Liver (tissue), 9 donors: Measurements from ENCODE around the gene BNC2. TPM values are rescaled to one million over a fixed set of nuclear protein-coding genes. Genes with fewer than 3 reads are reported as not detected.

Experiments used
- DNase-seq: peaks from one replicate; pipeline ENCODE4 v3.0.0-alpha.2; 2017; ENCODE audit warnings: low spot score
- H3K27ac ChIP-seq, 2 donors: one replicate each; pipeline ENCODE4 v1.7.0; 2013; ENCODE audit warnings: inconsistent platforms in 2 of 2, low read length in 2 of 2, control low read depth in 1 of 2, low read depth in 1 of 2, mild to moderate bottlenecking in 1 of 2
- H3K27me3 ChIP-seq, 4 donors: one replicate each; pipeline versions ENCODE4 v1.6.1 to v1.7.0; 2013; ENCODE audit warnings: low read length in 3 of 4, inconsistent platforms in 1 of 4, mild to moderate bottlenecking in 1 of 4, moderate library complexity in 1 of 4; ENCODE audit not compliant: control insufficient read depth in 4 of 4, insufficient read depth in 4 of 4
- H3K36me3 ChIP-seq, 4 donors: one replicate each; pipeline versions ENCODE4 v1.6.1 to v1.7.0; 2013; ENCODE audit warnings: low read length in 3 of 4, mild to moderate bottlenecking in 3 of 4, low read depth in 1 of 4, moderate library complexity in 1 of 4; ENCODE audit not compliant: control insufficient read depth in 4 of 4, insufficient read depth in 3 of 4
- H3K4me1 ChIP-seq, 4 donors: one replicate each; pipeline versions ENCODE4 v1.6.1 to v1.7.0; 2013; ENCODE audit warnings: low read length in 3 of 4, mild to moderate bottlenecking in 3 of 4, moderate library complexity in 1 of 4; ENCODE audit not compliant: control insufficient read depth in 4 of 4, insufficient read depth in 4 of 4
- H3K4me3 ChIP-seq, 3 donors: one replicate each; pipeline versions ENCODE4 v1.6.1 to v1.7.0; 2013; ENCODE audit warnings: low read length in 3 of 3, control low read depth in 1 of 3, low read depth in 1 of 3, mild to moderate bottlenecking in 1 of 3
- H3K9ac ChIP-seq, 2 donors: one replicate each; pipeline ENCODE4 v1.7.0; 2013; ENCODE audit warnings: low read length in 2 of 2, mild to moderate bottlenecking in 2 of 2, moderate library complexity in 2 of 2, control low read depth in 1 of 2, low read depth in 1 of 2
- H3K9me3 ChIP-seq, 4 donors: one replicate each; pipeline versions ENCODE4 v1.6.1 to v1.7.0; 2013; ENCODE audit warnings: low read length in 3 of 4; ENCODE audit not compliant: control insufficient read depth in 4 of 4
- CTCF ChIP-seq: fragments of 150-350 bp; IDR thresholded peaks from 2 replicates; pipeline ENCODE4 v1.5.1; 2017; ENCODE audit warnings: improper control_type of control experiment, low read depth, low read length; ENCODE audit not compliant: missing input control
- EGR1 ChIP-seq, 2 donors: IDR thresholded peaks; 2 replicates each; pipeline ENCODE4 v1.6.1; 2016 to 2018; ENCODE audit warnings: antibody characterized with exemption in 2 of 2, low read depth in 2 of 2
- FOXA1 ChIP-seq: IDR thresholded peaks from 2 replicates; pipeline ENCODE4 v1.6.1; 2016; ENCODE audit warnings: antibody characterized with exemption
- FOXA2 ChIP-seq: IDR thresholded peaks from 2 replicates; pipeline ENCODE4 v1.6.1; 2016; ENCODE audit warnings: antibody characterized with exemption
- HNF4A ChIP-seq, 2 donors: conservative IDR thresholded peaks; 2 replicates each; pipeline ENCODE4 v1.6.1; 2016; ENCODE audit warnings: antibody characterized with exemption in 2 of 2, mild to moderate bottlenecking in 2 of 2
- HNF4G ChIP-seq: IDR thresholded peaks from 2 replicates; pipeline ENCODE4 v1.6.1; 2016; ENCODE audit warnings: antibody characterized with exemption
- JUND ChIP-seq, 2 donors: IDR thresholded peaks; 2 replicates each; pipeline ENCODE4 v1.6.1; 2016; ENCODE audit warnings: antibody characterized with exemption in 2 of 2
- MAX ChIP-seq: IDR thresholded peaks from 2 replicates; pipeline ENCODE4 v1.6.1; 2016; ENCODE audit warnings: antibody characterized with exemption
- NR2F2 ChIP-seq: IDR thresholded peaks from 2 replicates; pipeline ENCODE4 v1.6.1; 2016; ENCODE audit warnings: antibody characterized with exemption
- RAD21 ChIP-seq, 2 donors: IDR thresholded peaks; 2 replicates each; pipeline ENCODE4 v1.6.1; 2016; ENCODE audit warnings: antibody characterized with exemption in 2 of 2, mild to moderate bottlenecking in 2 of 2
- RXRA ChIP-seq, 2 donors: IDR thresholded peaks; 2 replicates each; pipeline ENCODE4 v1.6.1; 2017 to 2018; ENCODE audit warnings: antibody characterized with exemption in 2 of 2, mild to moderate bottlenecking in 1 of 2
- TAF1 ChIP-seq: conservative IDR thresholded peaks from 2 replicates; pipeline ENCODE4 v1.6.1; 2016; ENCODE audit warnings: antibody characterized with exemption, mild to moderate bottlenecking
- YY1 ChIP-seq: IDR thresholded peaks from 2 replicates; pipeline ENCODE4 v1.6.1; 2016; ENCODE audit warnings: antibody characterized with exemption, mild to moderate bottlenecking
- WGBS: extraction: QIAGEN DNeasy Blood & Tissue Kit; methylation state at CpG from one replicate; pipeline ENCODE4 v1.1.7; 2013; 5-methylcytosine and 5-hydroxymethylcytosine counted together
- polyA plus RNA-seq, 2 donors: library from polyadenylated mRNA; stranded (reverse) in 1 of 2; unstranded in 1 of 2; fragments of 200-250 nt in 1 of 2; fragments of >200 nt in 1 of 2; fragmentation: Nextera tagmentation in 1 of 2; extraction: Ambion mirVana in 1 of 2; gene quantifications; one replicate each; pipeline versions ENCODE4 v1.2.1 to v1.2.3, GENCODE V29; 2013 to 2015
- total RNA-seq, 2 donors: library from RNA; depleted of rRNA; stranded (reverse); fragments of >200 nt; gene quantifications; one replicate each; pipeline ENCODE4 v1.2.3, GENCODE V29; 2014
- TF ChIP-seq, protein P1 (sequence below): IDR thresholded peaks from 2 replicates; pipeline ENCODE4 v1.6.1; 2016; ENCODE audit warnings: antibody characterized with exemption
- TF ChIP-seq, protein P2 (sequence below): IDR thresholded peaks from 2 replicates; pipeline ENCODE4 v1.6.1; 2016; ENCODE audit warnings: antibody characterized with exemption, mild to moderate bottlenecking
- donor health status: healthy.
- donor health status: healthy.
- donor health status: healthy.
- donor health status: healthy.
- donor health status: healthy.

BNC2 gene
- total and polyA plus RNA-seq, 4 donors: 0.07 to 0.67 (median 0.08) TPM

GRCh38 chr9:16693616-16694015 is 176.9 kb downstream of the BNC2 start:
- TF ChIP-seq, protein P1, sequence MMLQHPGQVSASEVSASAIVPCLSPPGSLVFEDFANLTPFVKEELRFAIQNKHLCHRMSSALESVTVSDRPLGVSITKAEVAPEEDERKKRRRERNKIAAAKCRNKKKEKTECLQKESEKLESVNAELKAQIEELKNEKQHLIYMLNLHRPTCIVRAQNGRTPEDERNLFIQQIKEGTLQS: no peak
- no peak for TF ChIP-seq FOXA1
- TF ChIP-seq HNF4A (conservative IDR thresholded peaks at IDR 0.05): no peak
- TF ChIP-seq, protein P2, sequence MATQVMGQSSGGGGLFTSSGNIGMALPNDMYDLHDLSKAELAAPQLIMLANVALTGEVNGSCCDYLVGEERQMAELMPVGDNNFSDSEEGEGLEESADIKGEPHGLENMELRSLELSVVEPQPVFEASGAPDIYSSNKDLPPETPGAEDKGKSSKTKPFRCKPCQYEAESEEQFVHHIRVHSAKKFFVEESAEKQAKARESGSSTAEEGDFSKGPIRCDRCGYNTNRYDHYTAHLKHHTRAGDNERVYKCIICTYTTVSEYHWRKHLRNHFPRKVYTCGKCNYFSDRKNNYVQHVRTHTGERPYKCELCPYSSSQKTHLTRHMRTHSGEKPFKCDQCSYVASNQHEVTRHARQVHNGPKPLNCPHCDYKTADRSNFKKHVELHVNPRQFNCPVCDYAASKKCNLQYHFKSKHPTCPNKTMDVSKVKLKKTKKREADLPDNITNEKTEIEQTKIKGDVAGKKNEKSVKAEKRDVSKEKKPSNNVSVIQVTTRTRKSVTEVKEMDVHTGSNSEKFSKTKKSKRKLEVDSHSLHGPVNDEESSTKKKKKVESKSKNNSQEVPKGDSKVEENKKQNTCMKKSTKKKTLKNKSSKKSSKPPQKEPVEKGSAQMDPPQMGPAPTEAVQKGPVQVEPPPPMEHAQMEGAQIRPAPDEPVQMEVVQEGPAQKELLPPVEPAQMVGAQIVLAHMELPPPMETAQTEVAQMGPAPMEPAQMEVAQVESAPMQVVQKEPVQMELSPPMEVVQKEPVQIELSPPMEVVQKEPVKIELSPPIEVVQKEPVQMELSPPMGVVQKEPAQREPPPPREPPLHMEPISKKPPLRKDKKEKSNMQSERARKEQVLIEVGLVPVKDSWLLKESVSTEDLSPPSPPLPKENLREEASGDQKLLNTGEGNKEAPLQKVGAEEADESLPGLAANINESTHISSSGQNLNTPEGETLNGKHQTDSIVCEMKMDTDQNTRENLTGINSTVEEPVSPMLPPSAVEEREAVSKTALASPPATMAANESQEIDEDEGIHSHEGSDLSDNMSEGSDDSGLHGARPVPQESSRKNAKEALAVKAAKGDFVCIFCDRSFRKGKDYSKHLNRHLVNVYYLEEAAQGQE: no peak
- TF ChIP-seq YY1: no peak
- TF ChIP-seq EGR1 (IDR thresholded peaks at IDR 0.05; ENCODE audit: low read depth in 2 of 2): no peak
- no peak for TF ChIP-seq JUND (IDR thresholded peaks at IDR 0.05)
- Histone ChIP-seq H3K9me3 (no peaks in the 10 kb centered on the region), H3K4me3 (no peak overlapping the region), H3K27me3 (no peaks in the 10 kb centered on the region), H3K27ac (no peak overlapping the region), H3K4me1 (no peaks in the 10 kb centered on the region), H3K36me3 (no peaks in the 10 kb centered on the region), H3K9ac (no peak overlapping the region)
- no peak for DNase-seq
- WGBS: 86% methylated on average over 3 of the region's 3 CpGs

- no peak for DNase-seq
- Histone ChIP-seq H3K27ac (no peak overlapping the region), H3K4me1 (no peaks in the 10 kb centered on the region), H3K9me3 (no peaks in the 10 kb centered on the region), H3K27me3 (no peaks in the 10 kb centered on the region), H3K36me3 (no peaks in the 10 kb centered on the region), H3K9ac (no peak overlapping the region), H3K4me3 (no peak overlapping the region)
- no peak for TF ChIP-seq FOXA2
- no peak for TF ChIP-seq RAD21 (IDR thresholded peaks at IDR 0.05)
- no peak for TF ChIP-seq MAX
- TF ChIP-seq RXRA (IDR thresholded peaks at IDR 0.05): no peak
- TF ChIP-seq CTCF: no peak
- TF ChIP-seq HNF4A (conservative IDR thresholded peaks at IDR 0.05): no peak
- TF ChIP-seq HNF4G: no peak
- no peak for TF ChIP-seq JUND (IDR thresholded peaks at IDR 0.05)
- TF ChIP-seq, protein P2: no peak
- no peak for TF ChIP-seq TAF1
- no peak for TF ChIP-seq FOXA1
- TF ChIP-seq NR2F2: no peak
- whole genome bisulfite sequencing: 79% methylated on average over 2 of the region's 2 CpGs
Measured at GRCh38 chr9:16690628-16691027, 179.8 kb downstream of the BNC2 start.
